ENCODE measurements around the gene CHST7. TPM values are rescaled to one million over a fixed set of nuclear protein-coding genes. Genes with fewer than 3 reads are reported as not detected.

CHST7 gene
- total RNA-seq, 1 experiment from 2014 or later = 7.7 TPM

DNA sequence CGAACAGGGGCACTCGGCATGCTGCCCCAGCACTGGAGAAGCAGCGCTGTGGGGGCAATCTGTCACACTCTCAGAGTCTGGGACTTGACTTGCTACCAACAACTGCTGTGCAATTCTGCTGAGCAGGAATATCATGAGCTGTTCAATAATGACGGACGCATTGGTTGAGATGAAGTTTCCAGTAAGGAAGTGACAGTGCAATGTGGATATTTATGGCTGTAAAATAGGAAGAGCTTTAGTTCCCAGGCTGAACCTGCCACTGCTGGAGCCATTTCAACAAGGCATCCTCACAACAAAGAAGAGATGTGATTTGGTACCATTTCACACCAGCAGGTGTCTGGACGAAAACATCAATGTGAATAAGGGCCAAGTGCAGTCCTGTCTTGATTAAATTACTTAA, 24.2 kb downstream of the CHST7 start:
- POLR2A ChIA-PET = no interaction called here
- no peaks in the 10 kb centered on the region for H3K9me2 ChIP-seq (ENCODE audit: insufficient read depth)

DNA sequence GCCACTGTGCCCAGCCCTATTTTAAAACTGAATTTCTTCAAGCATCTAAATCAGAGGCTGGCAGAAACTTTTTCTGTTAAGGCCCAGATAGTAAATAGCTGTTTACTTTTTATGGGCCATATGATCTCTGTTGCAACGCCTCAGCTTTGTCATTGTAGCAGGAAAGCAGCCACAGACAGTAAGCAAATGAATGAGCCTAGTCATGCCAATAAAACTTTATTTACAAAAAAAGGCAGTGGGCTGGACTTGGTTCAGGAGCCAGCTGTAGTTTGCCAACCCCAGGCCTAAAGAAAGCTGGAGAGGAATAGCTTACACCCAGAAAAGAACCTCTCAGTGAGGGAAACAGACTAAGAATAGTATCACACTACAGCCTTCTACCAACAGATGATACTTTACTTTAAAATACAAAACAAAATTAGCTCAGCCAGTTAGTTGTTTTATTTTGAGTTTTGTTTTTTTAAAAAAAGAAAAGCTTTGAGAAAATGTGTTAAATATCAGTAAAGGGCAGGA, 25.5 kb downstream of the CHST7 start:
- no peak overlapping the region for H2AFZ ChIP-seq (ENCODE audit: low read depth, low read length, poor library complexity, severe bottlenecking)
- no peak overlapping the region for H3K9ac ChIP-seq (ENCODE audit: low read length)
- no peak overlapping the region for H3K4me3 ChIP-seq (replicated peaks in 1 of 2; ENCODE audit: low read depth in 1 of 2, low read length in 2 of 2)
- intact Hi-C loops (cut with micrococcal nuclease) = no loop called here
- DNase-seq (ENCODE audit: low read depth, low spot score) (no peak), ATAC-seq (no peak)
- no peak for TF ChIP-seq SIN3A (IDR thresholded peaks at IDR 0.05; ENCODE audit: low read depth)
- no peak for TF ChIP-seq YY1 (IDR thresholded peaks at IDR 0.05; ENCODE audit: extremely low read depth, insufficient replicate concordance, low read depth, low read length)
- TF ChIP-seq EZH2 (IDR thresholded peaks at IDR 0.05) = no peak
- no peak for TF ChIP-seq SRF (IDR thresholded peaks at IDR 0.05; ENCODE audit: low read depth)
- no peak for TF ChIP-seq SP1 (IDR thresholded peaks at IDR 0.05; ENCODE audit: low read depth)
- TF ChIP-seq TCF7L2 (IDR thresholded peaks at IDR 0.05; ENCODE audit: borderline replicate concordance, extremely low read depth, insufficient read depth, insufficient read length) = no peak
- H3K9me3 ChIP-seq (ENCODE audit: control insufficient read depth in 1 of 2, insufficient read depth in 1 of 2, low read depth in 1 of 2, low read length in 2 of 2) = no peaks in the 10 kb centered on the region
- POLR2A ChIA-PET = no interaction called here
- H3K27ac ChIP-seq (ENCODE audit: low read depth, low read length) = no peak overlapping the region
- no peaks in the 10 kb centered on the region for H3K27me3 ChIP-seq (ENCODE audit: insufficient read depth, low read length)
- BruUV-seq (replicated peaks) = no TSS peak
- no peaks in the 10 kb centered on the region for H3K79me2 ChIP-seq (ENCODE audit: insufficient read depth, low read length)
- H3K36me3 ChIP-seq (ENCODE audit: control insufficient read depth in 1 of 2, insufficient read depth in 2 of 2, low read length in 2 of 2) = no peaks in the 10 kb centered on the region
- CTCF ChIA-PET = no interaction called here
- no peaks in the 10 kb centered on the region for H4K20me1 ChIP-seq (ENCODE audit: insufficient read depth)
- H3K4me2 ChIP-seq (ENCODE audit: low read length) = no peak overlapping the region
- no peaks in the 10 kb centered on the region for H3K4me1 ChIP-seq (ENCODE audit: control insufficient read depth in 1 of 2, insufficient read depth in 2 of 2, low read length in 2 of 2)
- no peaks in the 10 kb centered on the region for H3K9me2 ChIP-seq (ENCODE audit: insufficient read depth)
- RAD21 ChIA-PET (ENCODE audit: low non-redundant PET in 1 of 2, low total read pairs in 2 of 2, uncharacterized antibody in 2 of 2, unreplicated experiment in 2 of 2) = no interaction called here

More for the DNA sequence above, 24.2 kb downstream of the CHST7 start:
- no peak overlapping the region for H3K9ac ChIP-seq (ENCODE audit: low read length)
- no peak overlapping the region for H3K4me2 ChIP-seq (ENCODE audit: low read length)
- DNase-seq (ENCODE audit: low read depth, low spot score) (no peak), ATAC-seq (no peak)
- H3K4me3 ChIP-seq (replicated peaks in 1 of 2; ENCODE audit: low read depth in 1 of 2, low read length in 2 of 2) = no peak overlapping the region
- ChIA-PET CTCF (no interaction called here), RAD21 (ENCODE audit: low non-redundant PET in 1 of 2, low total read pairs in 2 of 2, uncharacterized antibody in 2 of 2, unreplicated experiment in 2 of 2) (no interaction called here)
- BruUV-seq (replicated peaks) = no TSS peak
- H4K20me1 ChIP-seq (ENCODE audit: insufficient read depth) = no peaks in the 10 kb centered on the region
- H3K79me2 ChIP-seq (ENCODE audit: insufficient read depth, low read length) = peaks cover 5% of the 10 kb centered on the region; the same call in 1 of the 2 replicates
- intact Hi-C loops (cut with micrococcal nuclease) = no loop called here
- H3K27ac ChIP-seq (ENCODE audit: low read depth, low read length) = no peak overlapping the region
- H3K27me3 ChIP-seq (ENCODE audit: insufficient read depth, low read length) = no peaks in the 10 kb centered on the region
- no peaks in the 10 kb centered on the region for H3K36me3 ChIP-seq (ENCODE audit: control insufficient read depth in 1 of 2, insufficient read depth in 2 of 2, low read length in 2 of 2)
- no peaks in the 10 kb centered on the region for H3K4me1 ChIP-seq (ENCODE audit: control insufficient read depth in 1 of 2, insufficient read depth in 2 of 2, low read length in 2 of 2)
- TF ChIP-seq, protein P1, sequence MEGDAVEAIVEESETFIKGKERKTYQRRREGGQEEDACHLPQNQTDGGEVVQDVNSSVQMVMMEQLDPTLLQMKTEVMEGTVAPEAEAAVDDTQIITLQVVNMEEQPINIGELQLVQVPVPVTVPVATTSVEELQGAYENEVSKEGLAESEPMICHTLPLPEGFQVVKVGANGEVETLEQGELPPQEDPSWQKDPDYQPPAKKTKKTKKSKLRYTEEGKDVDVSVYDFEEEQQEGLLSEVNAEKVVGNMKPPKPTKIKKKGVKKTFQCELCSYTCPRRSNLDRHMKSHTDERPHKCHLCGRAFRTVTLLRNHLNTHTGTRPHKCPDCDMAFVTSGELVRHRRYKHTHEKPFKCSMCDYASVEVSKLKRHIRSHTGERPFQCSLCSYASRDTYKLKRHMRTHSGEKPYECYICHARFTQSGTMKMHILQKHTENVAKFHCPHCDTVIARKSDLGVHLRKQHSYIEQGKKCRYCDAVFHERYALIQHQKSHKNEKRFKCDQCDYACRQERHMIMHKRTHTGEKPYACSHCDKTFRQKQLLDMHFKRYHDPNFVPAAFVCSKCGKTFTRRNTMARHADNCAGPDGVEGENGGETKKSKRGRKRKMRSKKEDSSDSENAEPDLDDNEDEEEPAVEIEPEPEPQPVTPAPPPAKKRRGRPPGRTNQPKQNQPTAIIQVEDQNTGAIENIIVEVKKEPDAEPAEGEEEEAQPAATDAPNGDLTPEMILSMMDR (IDR thresholded peaks at IDR 0.05 in 2 of 3, conservative IDR thresholded peaks at IDR 0.05 in 1 of 3; ENCODE audit: borderline replicate concordance in 1 of 3, insufficient read depth in 1 of 3, low read depth in 2 of 3, low read length in 2 of 3) = no peak
- TF ChIP-seq EZH2phosphoT487 (IDR thresholded peaks at IDR 0.05; ENCODE audit: borderline replicate concordance) (no peak), EZH2 (IDR thresholded peaks at IDR 0.05) (no peak), ZFX (IDR thresholded peaks at IDR 0.05) (no peak), FOSL1 (IDR thresholded peaks at IDR 0.05; ENCODE audit: low read depth) (no peak)
- TF ChIP-seq, protein P2, sequence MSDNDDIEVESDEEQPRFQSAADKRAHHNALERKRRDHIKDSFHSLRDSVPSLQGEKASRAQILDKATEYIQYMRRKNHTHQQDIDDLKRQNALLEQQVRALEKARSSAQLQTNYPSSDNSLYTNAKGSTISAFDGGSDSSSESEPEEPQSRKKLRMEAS (IDR thresholded peaks at IDR 0.05) = no peak
- no peak overlapping the region for H2AFZ ChIP-seq (ENCODE audit: low read depth, low read length, poor library complexity, severe bottlenecking)
- no peaks in the 10 kb centered on the region for H3K9me3 ChIP-seq (ENCODE audit: control insufficient read depth in 1 of 2, insufficient read depth in 1 of 2, low read depth in 1 of 2, low read length in 2 of 2)

All from HCT116 (cell line).